ENCODE data around the gene FERMT3. TPM values are rescaled to one million over a fixed set of nuclear protein-coding genes. Genes with fewer than 3 reads are reported as not detected.

FERMT3 gene
- polyA plus RNA-seq, 1 of the 3 experiments (the other 2 are of a cell fraction) = 1.4 TPM

DNA sequence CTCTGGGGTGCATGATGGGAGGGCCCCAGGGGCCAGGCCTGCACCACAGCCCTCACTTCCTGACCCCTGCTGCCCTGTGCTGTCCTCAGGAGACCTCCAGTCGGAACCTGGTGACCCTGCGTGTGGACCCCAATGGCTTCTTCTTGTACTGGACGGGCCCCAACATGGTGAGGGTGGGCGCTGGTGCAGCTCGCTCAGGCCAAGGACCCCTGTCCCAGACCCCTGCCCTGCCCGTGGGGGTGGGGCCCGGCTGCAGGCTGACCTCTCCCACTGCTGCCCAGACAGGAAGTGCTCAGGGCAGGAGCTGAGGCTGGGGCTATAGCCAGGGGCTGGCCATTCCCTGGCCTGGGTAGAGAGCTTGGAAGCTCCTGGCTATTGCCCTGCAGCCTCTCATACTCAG lies 47.8 kb downstream of the FERMT3 start:
- Histone ChIP-seq H3K36me3 (replicated peaks in 1 of 2; ENCODE audit: control insufficient read depth in 1 of 2, insufficient read depth in 2 of 2, low read length in 1 of 2) (peaks cover 10 to 32% of the 10 kb centered on the region in 2 experiments), H2AFZ (ENCODE audit: low read depth) (no peak overlapping the region), H4K20me1 (ENCODE audit: insufficient read depth) (peaks cover 14% of the 10 kb centered on the region), H3K9me3 (no peaks in the 10 kb centered on the region), H3K4me3 (ENCODE audit: low read depth in 2 of 2, low read length in 1 of 2) (no peak overlapping the region), H3K9ac (no peak overlapping the region), H3K4me1 (ENCODE audit: control insufficient read depth in 1 of 2, insufficient read depth in 2 of 2, low read depth in 1 of 2, low read length in 1 of 2) (peaks cover 10 to 25% of the 10 kb centered on the region in 2 experiments; a peak in 2 of 4 replicates), H3K4me2 (no peak overlapping the region), H3F3A (replicated peaks; ENCODE audit: insufficient read depth) (peaks cover 3% of the 10 kb centered on the region), H3K9me2 (no peaks in the 10 kb centered on the region), H3K27ac (ENCODE audit: low read depth in 2 of 2, low read length in 1 of 2) (no peak overlapping the region), H3K27me3 (ENCODE audit: insufficient read depth) (no peaks in the 10 kb centered on the region), H3K79me2 (ENCODE audit: insufficient read depth) (peaks cover 30% of the 10 kb centered on the region)
- no CpG with 5 or more reads among the region's 7 CpGs for WGBS (ENCODE audit: low lambda C conversion rate)
- TF ChIP-seq GATA2 (CRISPR knock-in tag; IDR thresholded peaks at IDR 0.05) (no peak), TAF1 (IDR thresholded peaks at IDR 0.05; ENCODE audit: borderline replicate concordance, low read depth, low read length) (no peak), RCOR1 (IDR thresholded peaks at IDR 0.05; ENCODE audit: low read length) (no peak), FOXM1 (IDR thresholded peaks at IDR 0.05; ENCODE audit: low read depth) (no peak), TCF12 (IDR thresholded peaks at IDR 0.05) (no peak), SIN3A (IDR thresholded peaks at IDR 0.05; ENCODE audit: borderline replicate concordance, low read depth, low read length) (no peak), ZBTB33 (IDR thresholded peaks at IDR 0.05; ENCODE audit: borderline replicate concordance, low read depth) (no peak), CTCF (IDR thresholded peaks at IDR 0.05) (no peak)
- TF ChIP-seq, protein P1, sequence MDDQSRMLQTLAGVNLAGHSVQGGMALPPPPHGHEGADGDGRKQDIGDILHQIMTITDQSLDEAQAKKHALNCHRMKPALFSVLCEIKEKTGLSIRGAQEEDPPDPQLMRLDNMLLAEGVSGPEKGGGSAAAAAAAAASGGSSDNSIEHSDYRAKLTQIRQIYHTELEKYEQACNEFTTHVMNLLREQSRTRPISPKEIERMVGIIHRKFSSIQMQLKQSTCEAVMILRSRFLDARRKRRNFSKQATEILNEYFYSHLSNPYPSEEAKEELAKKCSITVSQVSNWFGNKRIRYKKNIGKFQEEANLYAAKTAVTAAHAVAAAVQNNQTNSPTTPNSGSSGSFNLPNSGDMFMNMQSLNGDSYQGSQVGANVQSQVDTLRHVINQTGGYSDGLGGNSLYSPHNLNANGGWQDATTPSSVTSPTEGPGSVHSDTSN (IDR thresholded peaks at IDR 0.05) = no peak
- DNase-seq = no peak
- ChIA-PET CTCF (interaction anchor here (1.3 to 1.6 kb wide), 3 partner anchors 10 to 13 kb away, joined by 4 to 15 read pairs (median 4); no protein-coding TSS in a partner anchor), POLR2A (no interaction called here)

Measured in SK-N-SH (cell line).